HUES48 (cell line): ENCODE data around the gene CLMP.

ENCODE experiments used
- H3K27ac ChIP-seq: one replicate; pipeline ENCODE4 v1.7.0; 2013; ENCODE audit warnings: low read depth, low read length, inconsistent platforms
- H3K27me3 ChIP-seq: 2 replicates; pipeline ENCODE4 v1.6.1; 2013; ENCODE audit warnings: mild to moderate bottlenecking, low read length; ENCODE audit not compliant: control insufficient read depth, insufficient read depth
- H3K36me3 ChIP-seq: 2 replicates; pipeline ENCODE4 v1.6.1; 2013; ENCODE audit warnings: low read length; ENCODE audit not compliant: control insufficient read depth, insufficient read depth
- H3K4me1 ChIP-seq: 2 replicates; pipeline ENCODE4 v1.6.1; 2013; ENCODE audit warnings: mild to moderate bottlenecking, low read length; ENCODE audit not compliant: control insufficient read depth, insufficient read depth
- H3K4me3 ChIP-seq: 2 replicates; pipeline ENCODE4 v1.5.1; 2013; ENCODE audit warnings: mild to moderate bottlenecking, low read depth, low read length
- H3K9ac ChIP-seq: 2 replicates; pipeline ENCODE4 v1.6.1; 2013; ENCODE audit warnings: mild to moderate bottlenecking, low read depth, low read length, moderate library complexity
- H3K9me3 ChIP-seq: 2 replicates; pipeline ENCODE4 v1.6.1; 2013; ENCODE audit warnings: low read length; ENCODE audit not compliant: control insufficient read depth, insufficient read depth

CLMP gene

GRCh38 chr11:123203471-123203870, 8.4 kb upstream of the CLMP start:
- Histone ChIP-seq H3K9ac (no peak overlapping the region), H3K4me1 (0 out of 2 replicates have a peak, but pooled peaks cover 11% of the 10 kb centered on the region), H3K27me3 (0 out of 2 replicates have a peak, but pooled peaks cover 6% of the 10 kb centered on the region), H3K27ac (no peak overlapping the region), H3K4me3 (no peak overlapping the region), H3K9me3 (no peaks in the 10 kb centered on the region), H3K36me3 (no peaks in the 10 kb centered on the region)

GRCh38 chr11:123202155-123203151, 7.4 kb upstream of the CLMP start:
- Histone ChIP-seq H3K27ac (no peak overlapping the region), H3K27me3 (0 out of 2 replicates have a peak, but pooled peaks cover 6% of the 10 kb centered on the region), H3K4me3 (no peak overlapping the region), H3K9me3 (no peaks in the 10 kb centered on the region), H3K36me3 (no peaks in the 10 kb centered on the region), H3K9ac (no peak overlapping the region), H3K4me1 (peaks cover 21% of the 10 kb centered on the region)

- Histone ChIP-seq H3K9me3 (no peaks in the 10 kb centered on the region), H3K36me3 (no peaks in the 10 kb centered on the region), H3K4me1 (peaks cover 30% of the 10 kb centered on the region), H3K4me3 (no peak overlapping the region), H3K27me3 (peaks cover 6% of the 10 kb centered on the region; the same call in 1 of the 2 replicates), H3K9ac (no peak overlapping the region), H3K27ac (no peak overlapping the region)
These were observed 5.2 kb upstream of the CLMP start for GRCh38 chr11:123200264-123200663.

- Histone ChIP-seq H3K4me3 (no peak overlapping the region), H3K9ac (no peak overlapping the region), H3K36me3 (no peaks in the 10 kb centered on the region), H3K9me3 (no peaks in the 10 kb centered on the region), H3K27ac (peak overlapping the region; percentile 54), H3K4me1 (peaks cover 45% of the 10 kb centered on the region), H3K27me3 (peaks cover 12% of the 10 kb centered on the region; the same call in 1 of the 2 replicates)
These were observed 2.7 kb upstream of the CLMP start for GRCh38 chr11:123197711-123198110.

- peak overlapping the region; percentile 53 for H3K27ac ChIP-seq
These were observed 1.1 kb upstream of the CLMP start for GRCh38 chr11:123196060-123196714.

GRCh38 chr11:123194337-123195187, 486 bp downstream of the CLMP start:
- Histone ChIP-seq H3K27ac (peak overlapping the region; percentile 78), H3K27me3 (peaks cover 11% of the 10 kb centered on the region; the same call in 1 of the 2 replicates), H3K36me3 (no peaks in the 10 kb centered on the region), H3K4me1 (peaks cover 49% of the 10 kb centered on the region), H3K4me3 (peak overlapping the region; percentile 78), H3K9me3 (no peaks in the 10 kb centered on the region), H3K9ac (peak overlapping the region; percentile 68)

More at GRCh38 chr11:123196060-123196714, 1.1 kb upstream of the CLMP start:
- Histone ChIP-seq H3K4me1 (peaks cover 49% of the 10 kb centered on the region), H3K4me3 (peak overlapping the region; percentile 78), H3K27me3 (peaks cover 12% of the 10 kb centered on the region; the same call in 1 of the 2 replicates), H3K9me3 (no peaks in the 10 kb centered on the region), H3K36me3 (no peaks in the 10 kb centered on the region), H3K9ac (peak overlapping the region; percentile 52)

- peaks cover 53% of the 10 kb centered on the region for H3K4me1 ChIP-seq
- no peak overlapping the region for H3K27ac ChIP-seq
- H3K27me3 ChIP-seq, result peaks cover 6% of the 10 kb centered on the region; the same call in 1 of the 2 replicates
- H3K9me3 ChIP-seq, result no peaks in the 10 kb centered on the region
- peak overlapping the region; percentile 78 for H3K4me3 ChIP-seq
- H3K9ac ChIP-seq, result no peak overlapping the region
- no peaks in the 10 kb centered on the region for H3K36me3 ChIP-seq
These were observed 1.3 kb downstream of the CLMP start for GRCh38 chr11:123193742-123194141.

- peaks cover 53% of the 10 kb centered on the region for H3K4me1 ChIP-seq
- no peaks in the 10 kb centered on the region for H3K36me3 ChIP-seq
- H3K9me3 ChIP-seq, result no peaks in the 10 kb centered on the region
- peaks cover 6% of the 10 kb centered on the region; the same call in 1 of the 2 replicates for H3K27me3 ChIP-seq
- no peak overlapping the region for H3K4me3 ChIP-seq
- no peak overlapping the region for H3K9ac ChIP-seq
- H3K27ac ChIP-seq, result no peak overlapping the region
These were observed 3.1 kb downstream of the CLMP start for GRCh38 chr11:123191939-123192338.

- Histone ChIP-seq H3K27ac (no peak overlapping the region), H3K4me1 (peaks cover 41% of the 10 kb centered on the region)
These were observed 4.5 kb downstream of the CLMP start for GRCh38 chr11:123190518-123190917.

GRCh38 chr11:123188508-123189165, 6.4 kb downstream of the CLMP start:
- H3K9me3 ChIP-seq, result no peaks in the 10 kb centered on the region
- no peaks in the 10 kb centered on the region for H3K36me3 ChIP-seq
- H3K9ac ChIP-seq, result peak overlapping the region; percentile 15; the same call in 1 of the 2 replicates
- H3K4me1 ChIP-seq, result peaks cover 40% of the 10 kb centered on the region
- H3K27ac ChIP-seq, result peak overlapping the region; percentile 90
- 0 out of 2 replicates have a peak, but pooled peaks cover 6% of the 10 kb centered on the region for H3K27me3 ChIP-seq
- no peak overlapping the region for H3K4me3 ChIP-seq

More at GRCh38 chr11:123190518-123190917, 4.5 kb downstream of the CLMP start:
- no peaks in the 10 kb centered on the region for H3K36me3 ChIP-seq
- no peak overlapping the region for H3K9ac ChIP-seq
- no peaks in the 10 kb centered on the region for H3K9me3 ChIP-seq
- no peak overlapping the region for H3K4me3 ChIP-seq
- H3K27me3 ChIP-seq, result 0 out of 2 replicates have a peak, but pooled peaks cover 6% of the 10 kb centered on the region
